GM23338 (cell line): ENCODE measurements around the gene RCCD1. TPM values are rescaled to one million over a fixed set of nuclear protein-coding genes. Genes with fewer than 3 reads are reported as not detected.

Experiments used
- ATAC-seq: fragments of 200-7000 bp; cut with Tn5 transposase; 3 replicates; pipeline ENCODE4 v1.9.1; 2020
- DNase-seq: peaks from one replicate; pipeline ENCODE4 v3.0.0-alpha.2; 2015; ENCODE audit warnings: low spot score
- H2AFZ ChIP-seq: fragments of 200-600 bp; sonication (generic); 2 replicates; pipeline ENCODE4 v1.8.0; 2016; ENCODE audit warnings: antibody characterized with exemption, mild to moderate bottlenecking, moderate library complexity
- H3F3A ChIP-seq: fragments of 200-600 bp; sonication (generic); replicated peaks from 2 replicates; pipeline ENCODE4 v1.8.0; 2017; ENCODE audit warnings: antibody characterized with exemption, mixed run types, low read depth
- H3K27ac ChIP-seq: fragments of 200-600 bp; sonication (generic); 2 replicates; pipeline ENCODE4 v1.6.1; 2016; ENCODE audit warnings: low read depth
- H3K27me3 ChIP-seq: fragments of 200-600 bp; sonication (generic); 2 replicates; pipeline ENCODE4 v1.8.0; 2016; ENCODE audit warnings: mild to moderate bottlenecking, mixed run types, moderate library complexity; ENCODE audit not compliant: insufficient read depth
- H3K36me3 ChIP-seq: fragments of 200-600 bp; sonication (generic); 2 replicates; pipeline ENCODE4 v1.8.0; 2016; ENCODE audit warnings: mild to moderate bottlenecking; ENCODE audit not compliant: insufficient read depth
- H3K4me1 ChIP-seq: fragments of 200-600 bp; sonication (generic); 2 replicates; pipeline ENCODE4 v1.8.0; 2016; ENCODE audit warnings: mild to moderate bottlenecking, moderate library complexity; ENCODE audit not compliant: insufficient read depth
- H3K4me2 ChIP-seq: fragments of 200-600 bp; sonication (generic); 2 replicates; pipeline ENCODE4 v1.7.1; 2017; ENCODE audit warnings: mixed run types
- H3K4me3 ChIP-seq: fragments of 200-600 bp; sonication (generic); 2 replicates; pipeline ENCODE4 v1.6.1; 2016; ENCODE audit warnings: mixed run types
- H3K79me2 ChIP-seq: fragments of 200-600 bp; sonication (generic); replicated peaks from 2 replicates; pipeline ENCODE4 v1.8.0; 2017; ENCODE audit warnings: mild to moderate bottlenecking; ENCODE audit not compliant: insufficient read depth
- H3K9me2 ChIP-seq: fragments of 200-600 bp; sonication (generic); 2 replicates; pipeline ENCODE4 v1.8.0; 2017; ENCODE audit not compliant: insufficient read depth
- H4K20me1 ChIP-seq: fragments of 200-600 bp; sonication (generic); replicated peaks from 2 replicates; pipeline ENCODE4 v1.8.0; 2017; ENCODE audit warnings: mild to moderate bottlenecking; ENCODE audit not compliant: insufficient read depth
- H3K27ac Mint-ChIP-seq: 2 replicates; pipeline ENCODE4 v1.8.0; 2020; ENCODE audit warnings: inconsistent platforms, mild to moderate bottlenecking, moderate library complexity, mixed read lengths
- H3K27me3 Mint-ChIP-seq: 3 replicates; pipeline ENCODE4 v1.8.0; 2022; ENCODE audit warnings: low read depth, mild to moderate bottlenecking, moderate library complexity, mixed read lengths, inconsistent platforms; ENCODE audit not compliant: insufficient read depth, poor library complexity
- H3K36me3 Mint-ChIP-seq: 3 replicates; pipeline ENCODE4 v1.8.0; 2021; ENCODE audit warnings: low read depth, mild to moderate bottlenecking, inconsistent platforms, moderate library complexity, mixed read lengths
- H3K4me1 Mint-ChIP-seq: 3 replicates; pipeline ENCODE4 v1.8.0; 2020; ENCODE audit warnings: mild to moderate bottlenecking, inconsistent platforms, mixed read lengths
- H3K4me3 Mint-ChIP-seq: 3 replicates; pipeline ENCODE4 v1.8.0; 2021; ENCODE audit warnings: moderate library complexity, mild to moderate bottlenecking, inconsistent platforms, mixed read lengths
- H3K9me3 Mint-ChIP-seq: 3 replicates; pipeline ENCODE4 v1.8.0; 2020; ENCODE audit warnings: moderate library complexity, mild to moderate bottlenecking, inconsistent platforms, mixed read lengths
- CREB1 ChIP-seq: fragments of 250-450 bp; sonication (Bioruptor Pico); IDR thresholded peaks from 2 replicates; pipeline ENCODE4 v1.5.0; 2020; ENCODE audit warnings: low read depth, mild to moderate bottlenecking, moderate library complexity
- EZH2 ChIP-seq: fragments of 200-600 bp; sonication (generic); IDR thresholded peaks from one replicate; pipeline ENCODE4 v1.8.0; 2017; ENCODE audit warnings: antibody characterized with exemption, mild to moderate bottlenecking, low read depth; ENCODE audit not compliant: unreplicated experiment
- JUNB ChIP-seq: IDR thresholded peaks from one replicate; pipeline ENCODE4 v1.6.1; 2016; ENCODE audit warnings: antibody characterized with exemption; ENCODE audit not compliant: unreplicated experiment
- NANOG ChIP-seq: IDR thresholded peaks from 2 replicates; pipeline ENCODE4 v1.6.1; 2016; ENCODE audit warnings: antibody characterized with exemption, borderline replicate concordance
- POLR2AphosphoS5 ChIP-seq: IDR thresholded peaks from 2 replicates; pipeline ENCODE4 v1.6.1; 2016; ENCODE audit warnings: antibody characterized with exemption, low read depth
- ZNF114 ChIP-seq: fragments of 250-450 bp; sonication (Bioruptor Pico); IDR thresholded peaks from 2 replicates; pipeline ENCODE4 v1.5.0; 2020; ENCODE audit warnings: mild to moderate bottlenecking, moderate library complexity
- ZNF331 ChIP-seq: fragments of 250-450 bp; sonication (Bioruptor Pico); IDR thresholded peaks from 2 replicates; pipeline ENCODE4 v1.5.0; 2020; ENCODE audit warnings: low read depth, mild to moderate bottlenecking, moderate library complexity
- polyA plus RNA-seq: library from polyadenylated mRNA; unstranded; fragments of >200 nt; fragmentation: Nextera tagmentation; extraction: Ambion mirVana; gene quantifications from 2 replicates; pipeline ENCODE4 v1.2.1, GENCODE V29; 2016
- total RNA-seq: library from RNA; depleted of rRNA; stranded (reverse); fragments of >200 nt; shearing (Covaris generic); gene quantifications from 2 replicates; pipeline ENCODE4 v1.2.3, GENCODE V29; 2014
- TF ChIP-seq, protein P1 (sequence below): IDR thresholded peaks from one replicate; pipeline ENCODE4 v1.6.1; 2018; ENCODE audit warnings: antibody characterized with exemption; ENCODE audit not compliant: unreplicated experiment
- TF ChIP-seq, protein P2 (sequence below): fragments of 250-450 bp; sonication (Bioruptor Pico); IDR thresholded peaks from 2 replicates; pipeline ENCODE4 v1.5.0; 2020; ENCODE audit warnings: mild to moderate bottlenecking, moderate library complexity
- TF ChIP-seq, protein P3 (sequence below), 2 experiments: fragments of 200-600 bp in 1 of 2; sonication (generic) in 1 of 2; conservative IDR thresholded peaks; 2 replicates each; pipeline versions ENCODE4 v1.5.1 to v1.6.1; 2016 to 2017; ENCODE audit warnings: antibody characterized with exemption in 2 of 2, low read depth in 2 of 2, mild to moderate bottlenecking in 2 of 2, moderate library complexity in 1 of 2

Gene RCCD1
- total and polyA plus RNA-seq, 2 experiments from 2014 or later: 10.8 to 17.1 TPM

DNA sequence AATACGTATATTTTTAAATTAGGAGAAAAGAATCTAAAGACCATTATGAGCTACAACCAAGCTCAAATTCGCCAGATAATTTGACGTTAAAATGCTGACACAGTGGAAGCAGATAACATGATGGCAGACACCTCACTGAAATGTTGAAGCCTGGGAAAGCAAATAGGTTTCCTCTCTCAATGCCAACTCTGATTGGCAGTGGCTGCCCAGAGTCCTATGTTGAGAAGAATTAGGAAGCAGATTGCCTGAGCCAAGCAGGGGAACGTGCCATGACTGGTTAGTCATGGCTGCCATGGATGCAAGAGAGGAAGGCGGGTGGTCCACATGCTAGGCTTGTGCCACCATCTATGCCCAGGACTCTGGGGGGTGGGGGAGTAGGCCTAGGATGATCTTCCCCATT lies 16.4 kb upstream of the RCCD1 start (continued):
- TF ChIP-seq, protein P1, sequence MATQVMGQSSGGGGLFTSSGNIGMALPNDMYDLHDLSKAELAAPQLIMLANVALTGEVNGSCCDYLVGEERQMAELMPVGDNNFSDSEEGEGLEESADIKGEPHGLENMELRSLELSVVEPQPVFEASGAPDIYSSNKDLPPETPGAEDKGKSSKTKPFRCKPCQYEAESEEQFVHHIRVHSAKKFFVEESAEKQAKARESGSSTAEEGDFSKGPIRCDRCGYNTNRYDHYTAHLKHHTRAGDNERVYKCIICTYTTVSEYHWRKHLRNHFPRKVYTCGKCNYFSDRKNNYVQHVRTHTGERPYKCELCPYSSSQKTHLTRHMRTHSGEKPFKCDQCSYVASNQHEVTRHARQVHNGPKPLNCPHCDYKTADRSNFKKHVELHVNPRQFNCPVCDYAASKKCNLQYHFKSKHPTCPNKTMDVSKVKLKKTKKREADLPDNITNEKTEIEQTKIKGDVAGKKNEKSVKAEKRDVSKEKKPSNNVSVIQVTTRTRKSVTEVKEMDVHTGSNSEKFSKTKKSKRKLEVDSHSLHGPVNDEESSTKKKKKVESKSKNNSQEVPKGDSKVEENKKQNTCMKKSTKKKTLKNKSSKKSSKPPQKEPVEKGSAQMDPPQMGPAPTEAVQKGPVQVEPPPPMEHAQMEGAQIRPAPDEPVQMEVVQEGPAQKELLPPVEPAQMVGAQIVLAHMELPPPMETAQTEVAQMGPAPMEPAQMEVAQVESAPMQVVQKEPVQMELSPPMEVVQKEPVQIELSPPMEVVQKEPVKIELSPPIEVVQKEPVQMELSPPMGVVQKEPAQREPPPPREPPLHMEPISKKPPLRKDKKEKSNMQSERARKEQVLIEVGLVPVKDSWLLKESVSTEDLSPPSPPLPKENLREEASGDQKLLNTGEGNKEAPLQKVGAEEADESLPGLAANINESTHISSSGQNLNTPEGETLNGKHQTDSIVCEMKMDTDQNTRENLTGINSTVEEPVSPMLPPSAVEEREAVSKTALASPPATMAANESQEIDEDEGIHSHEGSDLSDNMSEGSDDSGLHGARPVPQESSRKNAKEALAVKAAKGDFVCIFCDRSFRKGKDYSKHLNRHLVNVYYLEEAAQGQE: no peak
- TF ChIP-seq JUNB (no peak), POLR2AphosphoS5 (no peak), CREB1 (CRISPR knock-in tag) (no peak), NANOG (no peak), ZNF331 (CRISPR knock-in tag) (no peak)

DNA sequence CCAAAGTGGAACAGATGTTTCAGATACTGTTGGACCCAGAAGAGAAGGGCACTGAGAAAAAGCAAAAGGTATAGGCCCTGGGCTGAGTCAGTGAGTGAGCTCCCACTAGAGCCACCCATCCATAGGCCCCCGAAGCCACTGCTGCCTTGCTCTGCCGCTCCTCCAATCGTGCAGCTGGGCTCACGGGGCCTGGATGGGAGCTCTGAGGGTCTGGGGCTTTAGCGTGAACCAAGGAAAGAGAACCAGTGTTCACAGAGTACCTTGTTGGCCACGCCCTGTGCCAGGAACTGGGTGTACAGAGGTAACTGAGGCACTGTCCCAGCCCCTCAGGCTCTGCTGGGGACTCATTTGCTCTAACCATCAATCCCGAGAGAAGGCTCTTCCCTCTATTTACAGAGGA lies 14.9 kb upstream of the RCCD1 start:
- Histone ChIP-seq H4K20me1 (no peaks in the 10 kb centered on the region; the same call in 1 of the 2 replicates), H3K4me3 (no peak overlapping the region), H3K4me2 (no peak overlapping the region), H3K9me2 (no peaks in the 10 kb centered on the region), H3K79me2 (no peaks in the 10 kb centered on the region; the same call in 1 of the 2 replicates), H3K27me3 (no peaks in the 10 kb centered on the region), H2AFZ (no peak overlapping the region), H3K4me1 (peaks cover 6% of the 10 kb centered on the region; the same call in 1 of the 2 replicates), H3F3A (peaks cover 1% of the 10 kb centered on the region; the same call in 1 of the 2 replicates), H3K27ac (no peak overlapping the region), H3K36me3 (peaks cover 17% of the 10 kb centered on the region)
- Mint-ChIP-seq H3K36me3 (peaks cover 60% of the 10 kb centered on the region), H3K4me3 (no peak overlapping the region), H3K27me3 (peaks cover 9% of the 10 kb centered on the region), H3K4me1 (peaks cover 10% of the 10 kb centered on the region), H3K9me3 (no peaks in the 10 kb centered on the region), H3K27ac (no peak overlapping the region)
- no peak for ATAC-seq
- DNase-seq: no peak
- TF ChIP-seq, protein P1: no peak
- TF ChIP-seq POLR2AphosphoS5 (no peak), EZH2 (no peak), ZNF331 (CRISPR knock-in tag) (no peak), ZNF114 (CRISPR knock-in tag) (no peak)
- TF ChIP-seq, protein P2, sequence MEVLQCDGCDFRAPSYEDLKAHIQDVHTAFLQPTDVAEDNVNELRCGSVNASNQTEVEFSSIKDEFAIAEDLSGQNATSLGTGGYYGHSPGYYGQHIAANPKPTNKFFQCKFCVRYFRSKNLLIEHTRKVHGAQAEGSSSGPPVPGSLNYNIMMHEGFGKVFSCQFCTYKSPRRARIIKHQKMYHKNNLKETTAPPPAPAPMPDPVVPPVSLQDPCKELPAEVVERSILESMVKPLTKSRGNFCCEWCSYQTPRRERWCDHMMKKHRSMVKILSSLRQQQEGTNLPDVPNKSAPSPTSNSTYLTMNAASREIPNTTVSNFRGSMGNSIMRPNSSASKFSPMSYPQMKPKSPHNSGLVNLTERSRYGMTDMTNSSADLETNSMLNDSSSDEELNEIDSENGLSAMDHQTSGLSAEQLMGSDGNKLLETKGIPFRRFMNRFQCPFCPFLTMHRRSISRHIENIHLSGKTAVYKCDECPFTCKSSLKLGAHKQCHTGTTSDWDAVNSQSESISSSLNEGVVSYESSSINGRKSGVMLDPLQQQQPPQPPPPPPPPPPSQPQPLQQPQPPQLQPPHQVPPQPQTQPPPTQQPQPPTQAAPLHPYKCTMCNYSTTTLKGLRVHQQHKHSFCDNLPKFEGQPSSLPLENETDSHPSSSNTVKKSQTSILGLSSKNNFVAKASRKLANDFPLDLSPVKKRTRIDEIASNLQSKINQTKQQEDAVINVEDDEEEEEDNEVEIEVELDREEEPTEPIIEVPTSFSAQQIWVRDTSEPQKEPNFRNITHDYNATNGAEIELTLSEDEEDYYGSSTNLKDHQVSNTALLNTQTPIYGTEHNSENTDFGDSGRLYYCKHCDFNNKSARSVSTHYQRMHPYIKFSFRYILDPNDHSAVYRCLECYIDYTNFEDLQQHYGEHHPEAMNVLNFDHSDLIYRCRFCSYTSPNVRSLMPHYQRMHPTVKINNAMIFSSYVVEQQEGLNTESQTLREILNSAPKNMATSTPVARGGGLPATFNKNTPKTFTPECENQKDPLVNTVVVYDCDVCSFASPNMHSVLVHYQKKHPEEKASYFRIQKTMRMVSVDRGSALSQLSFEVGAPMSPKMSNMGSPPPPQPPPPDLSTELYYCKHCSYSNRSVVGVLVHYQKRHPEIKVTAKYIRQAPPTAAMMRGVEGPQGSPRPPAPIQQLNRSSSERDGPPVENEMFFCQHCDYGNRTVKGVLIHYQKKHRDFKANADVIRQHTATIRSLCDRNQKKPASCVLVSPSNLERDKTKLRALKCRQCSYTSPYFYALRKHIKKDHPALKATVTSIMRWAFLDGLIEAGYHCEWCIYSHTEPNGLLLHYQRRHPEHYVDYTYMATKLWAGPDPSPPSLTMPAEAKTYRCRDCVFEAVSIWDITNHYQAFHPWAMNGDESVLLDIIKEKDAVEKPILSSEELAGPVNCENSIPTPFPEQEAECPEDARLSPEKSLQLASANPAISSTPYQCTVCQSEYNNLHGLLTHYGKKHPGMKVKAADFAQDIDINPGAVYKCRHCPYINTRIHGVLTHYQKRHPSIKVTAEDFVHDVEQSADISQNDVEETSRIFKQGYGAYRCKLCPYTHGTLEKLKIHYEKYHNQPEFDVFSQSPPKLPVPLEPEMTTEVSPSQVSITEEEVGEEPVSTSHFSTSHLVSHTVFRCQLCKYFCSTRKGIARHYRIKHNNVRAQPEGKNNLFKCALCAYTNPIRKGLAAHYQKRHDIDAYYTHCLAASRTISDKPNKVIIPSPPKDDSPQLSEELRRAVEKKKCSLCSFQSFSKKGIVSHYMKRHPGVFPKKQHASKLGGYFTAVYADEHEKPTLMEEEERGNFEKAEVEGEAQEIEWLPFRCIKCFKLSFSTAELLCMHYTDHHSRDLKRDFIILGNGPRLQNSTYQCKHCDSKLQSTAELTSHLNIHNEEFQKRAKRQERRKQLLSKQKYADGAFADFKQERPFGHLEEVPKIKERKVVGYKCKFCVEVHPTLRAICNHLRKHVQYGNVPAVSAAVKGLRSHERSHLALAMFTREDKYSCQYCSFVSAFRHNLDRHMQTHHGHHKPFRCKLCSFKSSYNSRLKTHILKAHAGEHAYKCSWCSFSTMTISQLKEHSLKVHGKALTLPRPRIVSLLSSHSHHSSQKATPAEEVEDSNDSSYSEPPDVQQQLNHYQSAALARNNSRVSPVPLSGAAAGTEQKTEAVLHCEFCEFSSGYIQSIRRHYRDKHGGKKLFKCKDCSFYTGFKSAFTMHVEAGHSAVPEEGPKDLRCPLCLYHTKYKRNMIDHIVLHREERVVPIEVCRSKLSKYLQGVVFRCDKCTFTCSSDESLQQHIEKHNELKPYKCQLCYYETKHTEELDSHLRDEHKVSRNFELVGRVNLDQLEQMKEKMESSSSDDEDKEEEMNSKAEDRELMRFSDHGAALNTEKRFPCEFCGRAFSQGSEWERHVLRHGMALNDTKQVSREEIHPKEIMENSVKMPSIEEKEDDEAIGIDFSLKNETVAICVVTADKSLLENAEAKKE (CRISPR knock-in tag): no peak
- TF ChIP-seq, protein P3, sequence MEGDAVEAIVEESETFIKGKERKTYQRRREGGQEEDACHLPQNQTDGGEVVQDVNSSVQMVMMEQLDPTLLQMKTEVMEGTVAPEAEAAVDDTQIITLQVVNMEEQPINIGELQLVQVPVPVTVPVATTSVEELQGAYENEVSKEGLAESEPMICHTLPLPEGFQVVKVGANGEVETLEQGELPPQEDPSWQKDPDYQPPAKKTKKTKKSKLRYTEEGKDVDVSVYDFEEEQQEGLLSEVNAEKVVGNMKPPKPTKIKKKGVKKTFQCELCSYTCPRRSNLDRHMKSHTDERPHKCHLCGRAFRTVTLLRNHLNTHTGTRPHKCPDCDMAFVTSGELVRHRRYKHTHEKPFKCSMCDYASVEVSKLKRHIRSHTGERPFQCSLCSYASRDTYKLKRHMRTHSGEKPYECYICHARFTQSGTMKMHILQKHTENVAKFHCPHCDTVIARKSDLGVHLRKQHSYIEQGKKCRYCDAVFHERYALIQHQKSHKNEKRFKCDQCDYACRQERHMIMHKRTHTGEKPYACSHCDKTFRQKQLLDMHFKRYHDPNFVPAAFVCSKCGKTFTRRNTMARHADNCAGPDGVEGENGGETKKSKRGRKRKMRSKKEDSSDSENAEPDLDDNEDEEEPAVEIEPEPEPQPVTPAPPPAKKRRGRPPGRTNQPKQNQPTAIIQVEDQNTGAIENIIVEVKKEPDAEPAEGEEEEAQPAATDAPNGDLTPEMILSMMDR (conservative IDR thresholded peaks at IDR 0.05; ENCODE audit: low read depth in 2 of 2): no peak
